ENCODE data around the gene DAB1. TPM values are rescaled to one million over a fixed set of nuclear protein-coding genes. Genes with fewer than 3 reads are reported as not detected.

DAB1 gene
- total RNA-seq, 1 donor from 2014 or later = 19.1 TPM

DNA sequence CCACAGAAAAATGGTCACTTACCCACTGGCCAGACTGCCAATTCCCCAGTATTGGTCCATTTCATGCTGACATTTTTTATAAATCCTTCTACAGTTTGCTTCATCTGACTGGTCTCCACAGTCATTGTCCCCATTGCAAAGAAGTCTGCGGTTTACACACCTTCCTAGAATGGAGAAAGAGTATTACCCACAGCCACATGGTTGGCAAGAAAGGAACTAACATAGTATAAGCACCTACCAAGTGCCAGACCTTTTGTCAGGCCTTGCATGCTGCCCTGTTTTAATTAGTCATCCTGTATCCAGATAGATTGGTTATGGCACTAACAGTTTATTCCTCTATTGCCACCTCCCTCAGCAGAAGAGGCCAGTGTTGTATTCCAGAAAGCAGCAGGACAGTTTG is 469.2 kb downstream of the DAB1 start:
- no peak overlapping the region for H3K27ac Mint-ChIP-seq (ENCODE audit: unreplicated experiment)
- H3K36me3 Mint-ChIP-seq (ENCODE audit: low read depth, unreplicated experiment) = no peaks in the 10 kb centered on the region
- DNase-seq (ENCODE audit: low spot score) = no peak
- no peak overlapping the region for H3K4me3 Mint-ChIP-seq (ENCODE audit: unreplicated experiment)
- TF ChIP-seq, protein P1, sequence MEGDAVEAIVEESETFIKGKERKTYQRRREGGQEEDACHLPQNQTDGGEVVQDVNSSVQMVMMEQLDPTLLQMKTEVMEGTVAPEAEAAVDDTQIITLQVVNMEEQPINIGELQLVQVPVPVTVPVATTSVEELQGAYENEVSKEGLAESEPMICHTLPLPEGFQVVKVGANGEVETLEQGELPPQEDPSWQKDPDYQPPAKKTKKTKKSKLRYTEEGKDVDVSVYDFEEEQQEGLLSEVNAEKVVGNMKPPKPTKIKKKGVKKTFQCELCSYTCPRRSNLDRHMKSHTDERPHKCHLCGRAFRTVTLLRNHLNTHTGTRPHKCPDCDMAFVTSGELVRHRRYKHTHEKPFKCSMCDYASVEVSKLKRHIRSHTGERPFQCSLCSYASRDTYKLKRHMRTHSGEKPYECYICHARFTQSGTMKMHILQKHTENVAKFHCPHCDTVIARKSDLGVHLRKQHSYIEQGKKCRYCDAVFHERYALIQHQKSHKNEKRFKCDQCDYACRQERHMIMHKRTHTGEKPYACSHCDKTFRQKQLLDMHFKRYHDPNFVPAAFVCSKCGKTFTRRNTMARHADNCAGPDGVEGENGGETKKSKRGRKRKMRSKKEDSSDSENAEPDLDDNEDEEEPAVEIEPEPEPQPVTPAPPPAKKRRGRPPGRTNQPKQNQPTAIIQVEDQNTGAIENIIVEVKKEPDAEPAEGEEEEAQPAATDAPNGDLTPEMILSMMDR (IDR thresholded peaks at IDR 0.05; ENCODE audit: unreplicated experiment) = no peak
- H3K27me3 Mint-ChIP-seq (ENCODE audit: unreplicated experiment) = no peaks in the 10 kb centered on the region
- no peaks in the 10 kb centered on the region for H3K4me1 Mint-ChIP-seq (ENCODE audit: unreplicated experiment)
- H3K9me3 Mint-ChIP-seq (ENCODE audit: unreplicated experiment) = no peaks in the 10 kb centered on the region

DNA sequence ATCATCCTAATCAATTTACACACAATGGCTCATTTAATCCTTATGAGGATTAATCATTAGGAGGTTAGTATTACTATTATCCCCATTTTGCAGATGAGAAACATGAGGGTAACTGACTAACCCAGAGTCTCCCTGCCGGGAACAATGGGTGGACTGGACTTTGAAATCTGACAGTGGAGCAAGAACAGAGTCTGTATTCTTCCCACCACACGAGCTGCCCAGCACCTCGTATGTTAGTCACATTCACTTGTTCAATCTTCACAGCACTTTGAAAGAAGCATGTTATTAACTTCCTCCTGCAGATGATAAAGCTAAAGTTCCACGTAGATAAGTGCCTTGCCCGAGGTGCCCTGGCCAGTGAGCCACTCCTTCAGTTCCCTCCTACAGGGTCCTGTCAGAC is 470.5 kb downstream of the DAB1 start:
- Mint-ChIP-seq H3K36me3 (ENCODE audit: low read depth, unreplicated experiment) (no peaks in the 10 kb centered on the region), H3K4me3 (ENCODE audit: unreplicated experiment) (no peak overlapping the region), H3K4me1 (ENCODE audit: unreplicated experiment) (no peaks in the 10 kb centered on the region), H3K27ac (ENCODE audit: unreplicated experiment) (no peak overlapping the region), H3K27me3 (ENCODE audit: unreplicated experiment) (no peaks in the 10 kb centered on the region), H3K9me3 (ENCODE audit: unreplicated experiment) (no peaks in the 10 kb centered on the region)
- TF ChIP-seq, protein P1 (IDR thresholded peaks at IDR 0.05; ENCODE audit: unreplicated experiment) = no peak
- DNase-seq (ENCODE audit: low spot score) = no peak

DNA sequence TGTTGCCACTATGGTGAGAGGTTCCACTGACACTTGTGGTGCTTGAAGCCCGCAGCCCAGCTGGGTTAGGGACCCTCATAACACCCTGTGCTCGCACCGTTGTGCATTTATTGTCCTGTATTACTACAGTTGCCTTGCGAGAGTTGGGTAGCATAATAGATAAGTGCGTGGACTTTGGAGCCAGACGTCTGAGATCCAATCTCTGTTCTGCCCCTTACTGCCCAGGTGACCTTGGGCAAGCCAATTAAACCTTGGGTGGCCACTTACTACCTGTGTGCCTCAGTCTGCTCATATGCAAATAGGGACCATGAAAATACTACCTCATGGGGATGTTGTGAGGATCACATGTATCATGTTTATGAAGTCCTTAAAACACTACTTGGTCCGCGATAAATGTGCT is 471.4 kb downstream of the DAB1 start:
- TF ChIP-seq, protein P1 (IDR thresholded peaks at IDR 0.05; ENCODE audit: unreplicated experiment) = no peak
- no peak overlapping the region for H3K4me3 Mint-ChIP-seq (ENCODE audit: unreplicated experiment)
- H3K9me3 Mint-ChIP-seq (ENCODE audit: unreplicated experiment) = no peaks in the 10 kb centered on the region
- no peak for DNase-seq (ENCODE audit: low spot score)
- no peaks in the 10 kb centered on the region for H3K36me3 Mint-ChIP-seq (ENCODE audit: low read depth, unreplicated experiment)
- H3K27me3 Mint-ChIP-seq (ENCODE audit: unreplicated experiment) = no peaks in the 10 kb centered on the region
- H3K27ac Mint-ChIP-seq (ENCODE audit: unreplicated experiment) = no peak overlapping the region
- no peaks in the 10 kb centered on the region for H3K4me1 Mint-ChIP-seq (ENCODE audit: unreplicated experiment)

DNA sequence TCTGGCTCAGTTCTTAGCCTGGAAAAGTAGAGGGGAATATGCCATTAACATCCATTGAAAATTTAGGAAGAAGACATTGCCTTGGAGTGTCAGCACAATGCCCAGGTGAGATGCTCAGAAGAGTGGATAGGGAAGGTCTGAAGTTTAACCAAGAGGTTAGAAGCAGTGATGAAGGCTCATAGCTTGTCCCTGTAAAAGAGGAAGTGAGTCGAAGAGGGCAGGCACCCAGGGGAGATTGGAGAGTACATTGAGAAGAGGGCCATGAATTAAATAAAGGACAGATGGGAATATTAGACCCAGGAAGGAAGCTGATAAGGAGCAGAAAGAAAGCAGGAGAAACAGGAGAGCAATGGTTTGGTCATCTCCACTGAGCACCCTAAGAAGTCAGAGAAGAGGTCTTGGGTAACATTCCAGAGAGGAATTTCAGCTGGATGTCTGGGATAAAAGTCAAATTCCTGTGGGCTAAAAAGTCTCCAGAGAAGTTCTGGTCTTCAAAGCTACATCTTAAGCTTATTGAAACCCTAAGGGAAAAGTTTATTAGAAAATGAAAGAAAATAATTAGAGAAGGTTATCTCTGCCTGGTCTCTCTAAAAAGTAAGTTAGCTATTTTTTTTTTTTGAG is 475.3 kb downstream of the DAB1 start:
- Mint-ChIP-seq H3K9me3 (ENCODE audit: unreplicated experiment) (no peaks in the 10 kb centered on the region), H3K36me3 (ENCODE audit: low read depth, unreplicated experiment) (no peaks in the 10 kb centered on the region), H3K27me3 (ENCODE audit: unreplicated experiment) (no peaks in the 10 kb centered on the region), H3K4me3 (ENCODE audit: unreplicated experiment) (no peak overlapping the region), H3K4me1 (ENCODE audit: unreplicated experiment) (peaks cover 3% of the 10 kb centered on the region), H3K27ac (ENCODE audit: unreplicated experiment) (no peak overlapping the region)
- TF ChIP-seq, protein P1 (IDR thresholded peaks at IDR 0.05; ENCODE audit: unreplicated experiment) = no peak
- DNase-seq (ENCODE audit: low spot score) = no peak

All from endothelial cell (in vitro differentiated cells).